Adrenal gland (tissue), 12 donors: ENCODE results near the gene KCNMB1. TPM values are rescaled to one million over a fixed set of nuclear protein-coding genes. Genes with fewer than 3 reads are reported as not detected.
A peak's percentile ranks its signal among the peaks of the same experiment; 100 is the strongest.

Experiments used
- DNase-seq, 7 donors: peaks; one replicate each; pipeline ENCODE4 v3.0.0-alpha.2; 2019 to 2020
- H3K27ac ChIP-seq, 5 donors: fragments of 200-600 bp; sonication (generic) in 4 of 5; 1 replicate in 3 of 5; 2 replicates in 2 of 5; pipeline versions ENCODE4 v1.5.1 to v1.8.0; 2016 to 2020; ENCODE audit warnings: mild to moderate bottlenecking in 1 of 5
- H3K27me3 ChIP-seq: fragments of 200-600 bp; 2 replicates; pipeline ENCODE4 v1.8.0; 2021
- H3K36me3 ChIP-seq, 2 donors: fragments of 200-600 bp; replicated peaks in 1 of 2; 1 replicate in 1 of 2; 2 replicates in 1 of 2; pipeline versions ENCODE4 v1.5.1 to v1.8.0; 2018 to 2022
- H3K4me1 ChIP-seq, 2 donors: fragments of 200-600 bp; replicated peaks in 1 of 2; 1 replicate in 1 of 2; 2 replicates in 1 of 2; pipeline versions ENCODE4 v1.5.1 to v1.8.0; 2018 to 2021
- H3K4me3 ChIP-seq, 4 donors: fragments of 200-600 bp; sonication (generic) in 3 of 4; one replicate each; pipeline ENCODE4 v1.5.1; 2016 to 2018
- H3K9me3 ChIP-seq, 3 donors: fragments of 200-600 bp; sonication (generic) in 1 of 3; replicated peaks in 1 of 3; 1 replicate in 2 of 3; 2 replicates in 1 of 3; pipeline versions ENCODE4 v1.5.1 to v1.8.0; 2016 to 2021
- POLR2A ChIP-seq, 2 donors: fragments of 450-650 bp; IDR thresholded peaks; one replicate each; pipeline ENCODE4 v1.6.1; 2017; ENCODE audit warnings: antibody characterized with exemption in 2 of 2, mild to moderate bottlenecking in 2 of 2, moderate library complexity in 1 of 2
- WGBS, 4 donors: extraction: QIAGEN DNeasy Blood & Tissue Kit in 2 of 4; methylation state at CpG; one replicate each; pipeline versions ENCODE4 v1.1.5 to v1.1.7; 2013 to 2017; 5-methylcytosine and 5-hydroxymethylcytosine counted together
- intact Hi-C, 2 donors: fragments of 100-400 bp; cut with DNase I; formaldehyde crosslinking; loops; one replicate each; pipeline versions ENCODE4 v1.14.1 to v1.15.0; 2022 to 2023
- polyA plus RNA-seq, 3 donors: library from polyadenylated mRNA; stranded (reverse); fragments of 200-250 nt in 2 of 3; fragments of 350-450 nt in 1 of 3; fragmentation: Illumina TruSeq in 1 of 3; extraction: RNeasy Lipid Tissue Mini Kit (QIAGEN cat#74804) in 1 of 3; gene quantifications; one replicate each; pipeline ENCODE4 v1.2.3, GENCODE V29; 2013 to 2014
- total RNA-seq, 9 donors: library from RNA; depleted of rRNA in 4 of 9; stranded (reverse); fragments of >200 nt in 4 of 9; fragments of 120-200 nt in 1 of 9; fragmentation: NEBNext Ultra II Directional in 1 of 9; extraction: Animal tissue kit (Norgen Biotek cat#: 25700) in 1 of 9; gene quantifications; one replicate each; pipeline versions ENCODE4 v1.1.0 to v1.2.4, GENCODE V29; 2013 to 2023
- TF ChIP-seq, protein P1 (sequence below), 6 experiments: fragments of 450-650 bp in 4 of 6; fragments of 200-600 bp in 2 of 6; sonication (generic) in 1 of 6; IDR thresholded peaks; 1 replicate in 5 of 6; 2 replicates in 1 of 6; pipeline versions ENCODE4 v1.5.1 to v1.8.0; 2016 to 2021; ENCODE audit warnings: antibody characterized with exemption in 6 of 6, mild to moderate bottlenecking in 2 of 6, moderate library complexity in 1 of 6
- donor health status: healthy with polysubstance abuse.
- donor health status: Bipolar disorder and iron deficiency.
- donor health status: DM: yes; HTN: yes; CAD: no.
- donor health status: DM: no; HTN: no; CAD: no.
- donor health status: DM: no; HTN: no; CAD: no.
- donor health status: DM: yes; HTN: yes; CAD: no.

Gene KCNMB1
- total and polyA plus RNA-seq, 12 donors, result 0.11 to 3.2 (median 0.89) TPM

DNA sequence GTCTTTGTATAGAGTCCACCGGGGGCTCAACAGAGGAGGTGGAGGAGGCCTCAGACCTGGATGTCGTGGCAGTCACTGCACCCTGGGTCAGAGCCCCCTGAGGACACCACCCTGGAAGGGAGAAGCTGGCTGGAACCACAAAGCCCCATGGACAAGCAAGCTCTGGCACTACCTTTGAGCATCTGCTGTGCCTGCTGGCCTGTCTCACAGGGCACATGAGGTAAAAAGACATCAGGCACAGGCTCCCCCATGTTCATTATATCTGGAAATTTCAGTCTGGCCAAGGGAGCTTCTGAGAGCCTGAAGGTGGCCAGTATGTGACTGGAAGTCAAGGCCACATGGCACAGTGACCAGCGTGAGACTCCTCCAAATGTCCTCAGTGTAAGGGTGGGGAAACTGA, 22.9 kb downstream of the KCNMB1 start:
- no peak for TF ChIP-seq POLR2A (IDR thresholded peaks at IDR 0.05)
- TF ChIP-seq, protein P1, sequence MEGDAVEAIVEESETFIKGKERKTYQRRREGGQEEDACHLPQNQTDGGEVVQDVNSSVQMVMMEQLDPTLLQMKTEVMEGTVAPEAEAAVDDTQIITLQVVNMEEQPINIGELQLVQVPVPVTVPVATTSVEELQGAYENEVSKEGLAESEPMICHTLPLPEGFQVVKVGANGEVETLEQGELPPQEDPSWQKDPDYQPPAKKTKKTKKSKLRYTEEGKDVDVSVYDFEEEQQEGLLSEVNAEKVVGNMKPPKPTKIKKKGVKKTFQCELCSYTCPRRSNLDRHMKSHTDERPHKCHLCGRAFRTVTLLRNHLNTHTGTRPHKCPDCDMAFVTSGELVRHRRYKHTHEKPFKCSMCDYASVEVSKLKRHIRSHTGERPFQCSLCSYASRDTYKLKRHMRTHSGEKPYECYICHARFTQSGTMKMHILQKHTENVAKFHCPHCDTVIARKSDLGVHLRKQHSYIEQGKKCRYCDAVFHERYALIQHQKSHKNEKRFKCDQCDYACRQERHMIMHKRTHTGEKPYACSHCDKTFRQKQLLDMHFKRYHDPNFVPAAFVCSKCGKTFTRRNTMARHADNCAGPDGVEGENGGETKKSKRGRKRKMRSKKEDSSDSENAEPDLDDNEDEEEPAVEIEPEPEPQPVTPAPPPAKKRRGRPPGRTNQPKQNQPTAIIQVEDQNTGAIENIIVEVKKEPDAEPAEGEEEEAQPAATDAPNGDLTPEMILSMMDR (IDR thresholded peaks at IDR 0.05), result no peak
- Histone ChIP-seq H3K27ac (no peak overlapping the region), H3K9me3 (no peaks in the 10 kb centered on the region), H3K4me3 (no peak overlapping the region), H3K4me1 (peaks cover 0 to 8% of the 10 kb centered on the region in 2 donors), H3K27me3 (no peaks in the 10 kb centered on the region), H3K36me3 (no peaks in the 10 kb centered on the region)
- no peak for DNase-seq
- intact Hi-C loops, result no loop called here
- 86 to 100% (median 93%) methylated on average over 3 of the region's 3 CpGs for WGBS, 4 donors

- Histone ChIP-seq H3K27me3 (no peaks in the 10 kb centered on the region), H3K27ac (no peak overlapping the region), H3K4me1 (peaks cover 0 to 8% of the 10 kb centered on the region in 2 donors), H3K36me3 (no peaks in the 10 kb centered on the region), H3K9me3 (no peaks in the 10 kb centered on the region), H3K4me3 (no peak overlapping the region)
- DNase-seq, result no peak
- TF ChIP-seq POLR2A (IDR thresholded peaks at IDR 0.05), result no peak
- TF ChIP-seq, protein P1 (IDR thresholded peaks at IDR 0.05), result no peak
- 77 to 81% (median 81%) methylated on average over 5 of the region's 5 CpGs for WGBS, 4 donors
- intact Hi-C loops, result no loop called here
Measured at GRCh38 chr5:170365831-170366230, 23.3 kb downstream of the KCNMB1 start.

DNA sequence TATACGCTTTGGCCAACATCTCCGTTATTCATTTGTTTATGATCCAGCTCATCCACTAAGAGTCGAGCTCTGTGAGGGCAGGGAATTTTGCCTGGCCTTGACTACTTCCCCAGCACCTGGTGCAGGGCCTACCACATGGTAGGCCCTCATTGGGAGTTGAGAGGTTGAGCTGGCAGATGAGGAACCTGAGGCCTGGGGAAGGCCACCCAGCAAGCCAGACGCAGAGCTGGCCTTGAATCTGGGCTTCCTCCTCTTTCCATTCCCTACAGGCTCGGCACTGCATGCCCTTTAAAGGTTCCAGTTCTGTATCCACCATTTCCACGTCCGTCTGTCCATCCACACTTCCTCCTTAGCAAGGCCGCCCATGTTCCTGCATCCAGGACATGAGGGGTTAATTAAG, 24.2 kb downstream of the KCNMB1 start:
- TF ChIP-seq, protein P1 (IDR thresholded peaks at IDR 0.05), result no peak
- no peak for TF ChIP-seq POLR2A (IDR thresholded peaks at IDR 0.05)
- peaks cover 0 to 8% of the 10 kb centered on the region in 2 donors for H3K4me1 ChIP-seq
- H3K9me3 ChIP-seq, result no peaks in the 10 kb centered on the region
- no peak overlapping the region for H3K4me3 ChIP-seq
- no peaks in the 10 kb centered on the region for H3K36me3 ChIP-seq
- no peak overlapping the region for H3K27ac ChIP-seq
- intact Hi-C loops, result no loop called here
- no peaks in the 10 kb centered on the region for H3K27me3 ChIP-seq
- peak in 1 of 7 donors; percentile 4 for DNase-seq
- WGBS, 4 donors, result 80 to 89% (median 84%) methylated on average over 8 of the region's 8 CpGs

- Histone ChIP-seq H3K4me3 (no peak overlapping the region), H3K36me3 (no peaks in the 10 kb centered on the region), H3K27me3 (no peaks in the 10 kb centered on the region), H3K27ac (peak overlapping the region in 1 of 5 donors; percentile 69), H3K4me1 (peaks cover 0 to 9% of the 10 kb centered on the region in 2 donors), H3K9me3 (no peaks in the 10 kb centered on the region)
- intact Hi-C loops, result no loop called here
- peak in 3 of 7 donors; percentile 29 to 43 (median 32) for DNase-seq
- TF ChIP-seq POLR2A (IDR thresholded peaks at IDR 0.05), result no peak
- TF ChIP-seq, protein P1 (IDR thresholded peaks at IDR 0.05), result no peak
- 69 to 85% (median 77%) methylated on average over 1 of the region's 1 CpG for WGBS, 4 donors
Measured at GRCh38 chr5:170363671-170364070, 25.5 kb downstream of the KCNMB1 start.
